G401 (cell line): ENCODE measurements around the gene TF. TPM values are rescaled to one million over a fixed set of nuclear protein-coding genes. Genes with fewer than 3 reads are reported as not detected.
"Not testable (repeated sequence)": the region's sequence is repeated elsewhere in the genome, so short reads cannot be mapped to it uniquely, and the experiment has no call there.

Source experiments
- DNase-seq: peaks from one replicate; pipeline ENCODE4 v3.0.0-alpha.2; 2015; ENCODE audit warnings: low spot score
- in situ Hi-C: cut with HindIII; loops from 2 replicates; pipeline ENCODE4 v1.10.0; 2016; ENCODE audit warnings: low sequenced_read_pairs, mixed read lengths
- total RNA-seq: library from RNA; depleted of rRNA; stranded (reverse); fragments of >200 nt; shearing (Covaris generic); gene quantifications from 2 replicates; pipeline ENCODE4 v1.2.3, GENCODE V29; 2014; rRNA removed

The TF gene
- total RNA-seq: not detected in 2 replicates

DNA sequence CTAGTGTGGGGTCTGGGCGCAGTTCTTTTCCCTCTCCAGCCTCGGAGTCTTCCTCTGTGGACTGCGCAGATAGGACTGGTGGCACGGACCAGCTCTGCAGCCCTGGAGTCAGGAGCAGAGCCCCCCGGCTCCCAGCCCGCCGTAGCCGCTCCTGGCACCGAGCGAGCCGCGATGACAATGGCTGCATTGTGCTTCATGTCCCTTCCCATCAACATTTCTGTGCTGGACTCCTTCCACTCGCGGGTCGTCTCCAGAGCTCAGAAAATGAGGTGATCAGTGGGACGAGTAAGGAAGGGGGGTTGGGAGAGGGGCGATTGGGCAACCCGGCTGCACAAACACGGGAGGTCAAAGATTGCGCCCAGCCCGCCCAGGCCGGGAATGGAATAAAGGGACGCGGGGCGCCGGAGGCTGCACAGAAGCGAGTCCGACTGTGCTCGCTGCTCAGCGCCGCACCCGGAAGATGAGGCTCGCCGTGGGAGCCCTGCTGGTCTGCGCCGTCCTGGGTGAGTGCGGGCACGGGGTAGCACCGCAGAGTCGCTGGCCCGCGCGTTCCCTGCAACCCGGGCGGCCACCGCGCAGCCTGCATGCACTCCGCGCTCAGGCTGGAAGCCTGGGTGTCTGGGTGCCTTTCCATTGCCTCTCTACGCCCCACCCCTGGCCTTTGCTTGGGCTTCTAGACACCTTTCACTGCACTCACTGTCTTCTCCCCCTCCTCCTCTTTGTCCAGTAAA is at the start of gene TF:
Gene TF (plus strand): TSS at position 413 of the 731 bp plus-strand sequence. CDS start 48 bp downstream, at position 461.
- in situ Hi-C loops: no loop called here
- no peak for DNase-seq

GRCh38 chr3:133697960-133698359 is 48.2 kb upstream of the TF start:
- DNase-seq: no peak
- in situ Hi-C loops: no loop called here

DNA sequence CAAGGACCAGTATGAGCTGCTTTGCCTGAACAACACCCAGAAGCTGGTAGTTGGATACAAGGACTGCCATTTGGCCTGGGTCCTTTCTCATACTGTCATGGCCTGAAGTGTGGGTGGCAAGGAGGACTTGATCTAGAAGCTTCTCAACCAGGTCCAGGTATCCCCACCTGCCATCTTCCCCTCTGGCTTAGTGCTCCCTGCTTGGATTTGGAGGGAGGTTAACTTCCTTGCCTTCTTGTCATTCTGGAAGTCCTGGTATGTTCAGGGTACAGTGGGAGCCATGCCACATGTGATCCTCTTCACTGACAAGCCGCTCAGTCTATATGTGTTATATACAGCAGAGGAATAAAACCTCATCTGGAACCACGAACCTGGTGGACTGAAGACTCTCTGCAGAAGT is 46.7 kb upstream of the TF start:
- in situ Hi-C loops: no loop called here
- no peak for DNase-seq

GRCh38 chr3:133699903-133700302 is 46.3 kb upstream of the TF start:
- no peak for DNase-seq
- in situ Hi-C loops: no loop called here

- in situ Hi-C loops: no loop called here
- DNase-seq: no peak
Observed at GRCh38 chr3:133700351-133700750, 45.8 kb upstream of the TF start.

DNA sequence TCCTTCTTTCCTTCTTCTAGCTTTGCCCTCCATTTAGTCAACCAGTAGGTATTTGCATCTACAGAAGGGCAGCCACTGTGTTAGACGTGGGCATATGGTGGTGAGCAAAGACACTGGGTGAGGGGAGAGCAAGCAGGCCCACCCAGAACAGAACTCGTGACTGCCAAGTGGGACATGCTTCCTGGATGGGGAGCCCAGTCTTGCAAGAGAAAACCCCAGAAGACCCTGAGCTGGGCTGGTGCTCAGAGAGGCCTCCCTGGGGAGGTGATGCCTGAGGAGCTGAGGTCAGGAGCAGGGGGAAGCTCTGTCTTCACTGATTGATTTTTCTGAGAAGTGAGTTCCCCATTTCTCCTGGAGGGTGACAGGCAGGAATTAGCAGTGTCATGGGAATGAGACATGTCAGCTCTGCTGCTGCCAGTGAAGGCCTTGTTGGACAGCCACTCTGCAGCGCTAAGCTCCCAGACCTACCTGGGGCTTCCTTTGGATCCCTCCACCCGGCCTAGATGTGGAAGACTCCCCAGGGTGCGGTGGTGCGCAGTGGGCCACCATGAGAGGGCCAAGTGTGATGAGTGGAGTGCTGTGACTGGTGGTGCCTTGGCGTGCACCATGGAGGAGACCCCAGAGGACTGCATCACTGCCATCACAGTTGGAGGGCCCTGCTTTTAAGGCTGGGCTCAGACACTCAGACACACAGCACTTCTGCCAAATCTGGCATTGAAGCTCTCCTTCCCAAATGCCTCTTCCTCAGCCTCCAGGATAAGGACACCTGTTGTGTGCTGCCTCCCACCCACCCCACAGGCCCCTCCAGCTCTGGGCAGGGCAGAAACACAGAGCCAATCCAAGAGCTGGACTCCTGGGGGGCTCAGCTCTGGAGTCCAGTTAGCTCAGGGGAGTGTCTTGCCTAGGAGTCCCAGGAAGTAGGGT is 44.5 kb upstream of the TF start:
- DNase-seq: no peak
- in situ Hi-C loops: no loop called here

GRCh38 chr3:133703915-133704314 is 42.3 kb upstream of the TF start:
- in situ Hi-C loops: no loop called here
- no peak for DNase-seq

DNA sequence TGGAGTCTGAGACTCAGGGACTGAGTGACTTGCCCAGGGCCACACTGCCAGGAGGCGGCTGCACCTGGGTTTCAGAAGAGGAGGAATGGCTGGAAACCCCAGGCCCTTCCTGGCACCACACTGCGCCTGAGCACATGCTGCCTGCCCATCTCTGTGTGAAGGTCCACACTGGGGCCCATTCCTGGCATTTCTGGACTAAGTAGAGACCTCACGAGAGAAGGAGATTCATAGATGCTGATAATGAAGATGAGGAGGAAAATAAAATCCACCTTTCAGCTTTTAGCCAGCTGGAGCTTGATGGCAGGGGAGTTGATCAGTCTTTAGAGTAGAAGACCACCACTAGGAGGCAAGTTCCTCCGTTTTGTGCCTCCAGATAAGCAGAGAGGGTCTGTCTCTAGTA is 40.2 kb upstream of the TF start:
- no peak for DNase-seq

DNA sequence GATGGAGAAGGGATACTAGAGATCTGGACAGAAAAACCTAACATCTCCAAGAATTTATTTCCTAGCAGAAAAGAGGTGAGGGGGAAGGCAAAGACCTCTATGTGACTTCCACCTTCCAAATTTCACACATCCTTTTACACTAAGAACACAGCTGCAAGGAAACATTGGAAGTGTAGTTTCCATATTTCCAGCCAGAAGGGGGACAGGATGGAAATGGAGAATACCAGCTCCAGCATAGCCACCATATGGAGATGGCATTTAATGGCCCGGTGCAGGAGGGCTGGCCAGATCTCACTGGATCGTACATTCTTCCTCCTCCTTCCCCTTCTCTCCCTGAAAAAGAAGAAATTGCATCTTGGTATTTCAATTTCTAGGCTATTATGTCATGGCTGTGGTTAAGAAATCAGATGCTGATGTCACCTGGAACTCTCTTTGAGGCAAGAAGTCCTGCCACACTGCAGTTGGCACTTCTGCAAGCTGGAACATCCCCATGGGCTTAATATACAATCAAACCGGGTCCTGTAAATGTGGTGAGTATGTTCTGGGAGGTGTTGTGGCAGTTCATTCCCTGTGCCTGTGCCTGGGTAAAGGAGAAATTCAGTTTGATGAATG is 36.9 kb upstream of the TF start:
- in situ Hi-C loops: no loop called here
- DNase-seq: no peak

More for the DNA sequence above, 40.2 kb upstream of the TF start:
- in situ Hi-C loops: no loop called here

DNA sequence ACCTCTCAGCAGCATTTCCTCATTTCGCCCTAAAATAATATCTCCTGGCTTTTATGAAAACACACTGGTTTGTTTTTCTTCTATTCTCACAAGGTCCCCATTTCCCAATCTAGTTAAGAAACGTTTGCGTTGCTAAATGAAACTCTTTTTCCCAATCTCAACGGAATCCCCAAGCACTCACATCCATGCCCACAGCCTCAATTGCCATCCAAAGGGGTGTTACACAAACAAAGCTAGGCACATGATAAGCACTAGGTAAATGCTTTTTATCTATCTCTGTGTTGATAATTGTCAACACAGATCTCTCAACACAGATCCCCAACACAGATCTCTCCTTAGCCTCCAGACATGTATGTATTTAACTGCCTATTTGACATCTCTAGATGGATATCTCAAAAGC is 35.2 kb upstream of the TF start:
- no peak for DNase-seq
- in situ Hi-C loops: no loop called here

GRCh38 chr3:133712017-133712416 is 34.2 kb upstream of the TF start:
- no peak for DNase-seq
- in situ Hi-C loops: no loop called here

- DNase-seq: no peak
- in situ Hi-C loops: no loop called here
Observed at GRCh38 chr3:133713347-133713746, 32.8 kb upstream of the TF start.

- no peak for DNase-seq
- in situ Hi-C loops: no loop called here
Observed at GRCh38 chr3:133717424-133717823, 28.8 kb upstream of the TF start.

- in situ Hi-C loops: no loop called here
- DNase-seq: no peak
Observed at GRCh38 chr3:133722935-133723334, 23.3 kb upstream of the TF start.

DNA sequence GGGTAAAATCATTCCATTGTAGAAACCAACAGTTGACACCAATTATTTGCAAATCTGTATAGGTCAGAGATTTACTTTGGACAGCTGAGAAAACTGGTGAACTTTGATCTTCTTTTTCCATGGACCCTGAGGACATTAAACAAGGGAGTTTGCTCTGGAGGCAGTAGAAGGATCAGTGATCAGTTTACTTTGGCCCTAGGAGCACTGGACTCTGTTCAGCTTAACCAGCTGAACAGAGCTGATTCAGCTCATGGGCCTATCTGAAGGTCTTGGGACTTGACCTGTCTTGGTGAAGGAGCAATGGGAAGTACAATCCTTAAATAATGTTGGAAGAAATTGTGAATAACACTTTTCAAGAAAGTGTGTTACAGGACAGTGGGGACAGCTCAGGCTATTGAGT is 15.2 kb upstream of the TF start:
- DNase-seq: no peak
- in situ Hi-C loops: no loop called here

DNA sequence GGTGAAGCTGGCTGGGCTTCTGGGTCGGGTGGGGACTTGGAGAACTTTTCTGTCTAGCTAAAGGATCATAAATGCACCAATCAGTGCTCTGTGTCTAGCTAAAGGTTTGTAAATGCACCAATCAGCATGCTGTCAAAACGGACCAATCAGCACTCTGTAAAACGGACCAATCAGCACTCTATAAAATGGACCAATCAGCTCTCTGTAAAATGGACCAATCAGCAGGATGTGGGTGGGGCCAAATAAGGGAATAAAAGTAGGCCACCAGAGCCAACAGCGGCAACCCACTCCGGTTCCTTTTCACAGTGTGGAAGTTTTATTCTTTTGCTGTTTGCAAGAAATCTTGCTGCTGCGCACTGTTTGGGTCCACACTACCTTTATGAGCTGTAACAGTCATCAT is 14.0 kb upstream of the TF start:
- in situ Hi-C loops, DNase-seq: not testable (repeated sequence)

DNA sequence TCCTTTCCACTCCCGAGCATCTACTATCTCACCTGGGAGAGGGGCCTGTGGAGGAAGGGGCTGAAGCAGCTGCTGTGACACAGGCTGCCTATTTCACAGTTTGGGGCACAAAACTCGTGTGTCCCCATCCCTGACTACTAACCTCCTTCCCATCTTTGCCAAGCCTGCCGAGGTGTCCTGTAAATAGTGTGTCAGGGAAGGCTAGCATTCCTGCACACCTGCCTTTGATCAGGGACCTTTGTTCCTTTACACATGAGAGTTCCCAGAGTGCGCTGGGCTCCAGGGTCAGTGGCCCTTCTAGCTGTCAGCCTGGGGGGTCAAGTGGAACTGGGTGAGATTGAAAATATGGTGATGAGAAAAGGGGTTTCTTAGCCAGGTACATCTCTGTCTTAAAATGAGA is 13.0 kb upstream of the TF start:
- in situ Hi-C loops: no loop called here
- DNase-seq: no peak

DNA sequence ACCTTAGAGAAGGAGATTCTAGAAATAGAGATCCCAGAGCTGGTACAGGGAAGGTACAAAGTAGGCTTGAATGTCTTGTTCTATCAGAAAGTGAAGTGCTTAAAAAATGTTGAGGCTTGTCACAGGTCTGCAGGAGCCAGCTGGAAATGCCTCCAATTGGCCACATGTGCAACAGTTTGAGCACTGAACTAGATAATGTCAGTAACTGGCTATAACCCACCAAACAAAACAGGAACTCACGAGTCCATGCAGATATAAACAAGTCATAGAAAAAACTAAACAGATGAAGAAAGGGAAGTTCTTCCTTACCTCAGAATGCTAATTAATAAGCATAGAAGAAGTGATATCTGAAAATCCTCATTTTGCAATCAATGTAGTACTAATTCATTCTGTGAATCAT is 11.9 kb upstream of the TF start:
- no peak for DNase-seq
- in situ Hi-C loops: no loop called here

GRCh38 chr3:133742351-133743091 is 3.7 kb upstream of the TF start:
- no peak for DNase-seq
- in situ Hi-C loops: no loop called here
